HEK293T (cell line): ENCODE measurements around the gene ADAM22.

ENCODE experiments used
- CTCF ChIA-PET: fragments of 350-600 bp; formaldehyde crosslinking; extraction: SDS; loops from one replicate; lab custom pipeline; 2021; ENCODE audit warnings: antibody characterized with exemption, inconsistent platforms; lab: Yijun Ruan, JAX
- POLR2A ChIA-PET: fragments of 350-600 bp; formaldehyde crosslinking; extraction: SDS; loops from one replicate; lab custom pipeline; 2020; ENCODE audit warnings: antibody characterized with exemption, inconsistent platforms; lab: Yijun Ruan, JAX
- DNase-seq: peaks from one replicate; pipeline ENCODE4 v3.0.0; 2012; ENCODE audit warnings: mixed read lengths; ENCODE audit errors: extremely low spot score
- ARNT ChIP-seq: fragments of 450-650 bp; IDR thresholded peaks from 2 replicates; pipeline ENCODE4 v1.6.1; 2017; ENCODE audit warnings: mild to moderate bottlenecking
- BHLHE40 ChIP-seq: fragments of 450-650 bp; IDR thresholded peaks from 2 replicates; pipeline ENCODE4 v1.6.1; 2016; ENCODE audit warnings: mild to moderate bottlenecking, moderate library complexity, borderline replicate concordance
- CTBP1 ChIP-seq: fragments of 450-650 bp; IDR thresholded peaks from 2 replicates; pipeline ENCODE4 v1.6.1; 2016; ENCODE audit warnings: borderline replicate concordance
- ELF4 ChIP-seq: fragments of 450-650 bp; IDR thresholded peaks from 2 replicates; pipeline ENCODE4 v1.6.1; 2017; ENCODE audit warnings: antibody characterized with exemption
- FOXA1 ChIP-seq: fragments of 450-650 bp; IDR thresholded peaks from 2 replicates; pipeline ENCODE4 v1.6.1; 2016; ENCODE audit warnings: mild to moderate bottlenecking
- FOXK2 ChIP-seq: fragments of 450-650 bp; IDR thresholded peaks from 2 replicates; pipeline ENCODE4 v1.6.1; 2016; ENCODE audit warnings: mild to moderate bottlenecking
- FOXM1 ChIP-seq: fragments of 450-650 bp; IDR thresholded peaks from 2 replicates; pipeline ENCODE4 v1.6.1; 2017; ENCODE audit warnings: mild to moderate bottlenecking, borderline replicate concordance
- HDGF ChIP-seq: fragments of 450-650 bp; IDR thresholded peaks from 2 replicates; pipeline ENCODE4 v1.6.1; 2017; ENCODE audit warnings: antibody characterized with exemption, borderline replicate concordance
- L3MBTL2 ChIP-seq: fragments of 450-650 bp; conservative IDR thresholded peaks from 2 replicates; pipeline ENCODE4 v1.6.1; 2016; ENCODE audit warnings: mild to moderate bottlenecking
- LEF1 ChIP-seq: fragments of 450-650 bp; IDR thresholded peaks from 2 replicates; pipeline ENCODE4 v1.6.1; 2017; ENCODE audit warnings: mild to moderate bottlenecking, borderline replicate concordance
- NFRKB ChIP-seq: fragments of 450-650 bp; IDR thresholded peaks from 2 replicates; pipeline ENCODE4 v1.6.1; 2016; ENCODE audit warnings: mild to moderate bottlenecking, moderate library complexity
- SP1 ChIP-seq: fragments of 450-650 bp; IDR thresholded peaks from 2 replicates; pipeline ENCODE4 v1.6.1; 2017
- SUZ12 ChIP-seq: fragments of 450-650 bp; IDR thresholded peaks from 2 replicates; pipeline ENCODE4 v1.6.1; 2016; ENCODE audit warnings: mild to moderate bottlenecking
- TARDBP ChIP-seq: fragments of 450-650 bp; IDR thresholded peaks from 2 replicates; pipeline ENCODE4 v1.6.1; 2016
- ZNF384 ChIP-seq: fragments of 450-650 bp; IDR thresholded peaks from 2 replicates; pipeline ENCODE4 v1.6.1; 2016
- TF ChIP-seq, protein P1 (sequence below): fragments of 450-650 bp; IDR thresholded peaks from 2 replicates; pipeline ENCODE4 v1.6.1; 2016

Gene ADAM22

GRCh38 chr7:88073626-88074025, 139.6 kb downstream of the ADAM22 start:
- CTCF ChIA-PET: no interaction called here
- TF ChIP-seq NFRKB: no peak
- no peak for TF ChIP-seq CTBP1
- no peak for TF ChIP-seq TARDBP
- no peak for TF ChIP-seq BHLHE40
- TF ChIP-seq, protein P1, sequence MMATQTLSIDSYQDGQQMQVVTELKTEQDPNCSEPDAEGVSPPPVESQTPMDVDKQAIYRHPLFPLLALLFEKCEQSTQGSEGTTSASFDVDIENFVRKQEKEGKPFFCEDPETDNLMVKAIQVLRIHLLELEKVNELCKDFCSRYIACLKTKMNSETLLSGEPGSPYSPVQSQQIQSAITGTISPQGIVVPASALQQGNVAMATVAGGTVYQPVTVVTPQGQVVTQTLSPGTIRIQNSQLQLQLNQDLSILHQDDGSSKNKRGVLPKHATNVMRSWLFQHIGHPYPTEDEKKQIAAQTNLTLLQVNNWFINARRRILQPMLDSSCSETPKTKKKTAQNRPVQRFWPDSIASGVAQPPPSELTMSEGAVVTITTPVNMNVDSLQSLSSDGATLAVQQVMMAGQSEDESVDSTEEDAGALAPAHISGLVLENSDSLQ: no peak
- no peak for TF ChIP-seq ELF4
- TF ChIP-seq FOXK2: no peak
- no peak for TF ChIP-seq FOXA1
- no peak for TF ChIP-seq ZNF384
- no peak for TF ChIP-seq SUZ12
- TF ChIP-seq ARNT: no peak
- TF ChIP-seq SP1: no peak
- TF ChIP-seq FOXM1: no peak
- TF ChIP-seq HDGF: no peak
- no peak for TF ChIP-seq L3MBTL2
- no peak for TF ChIP-seq LEF1
- POLR2A ChIA-PET: no interaction called here
- no peak for DNase-seq

- no peak for TF ChIP-seq SP1
- no peak for TF ChIP-seq FOXA1
- TF ChIP-seq ARNT: no peak
- no peak for TF ChIP-seq L3MBTL2
- no peak for TF ChIP-seq LEF1
- ChIA-PET POLR2A (no interaction called here), CTCF (no interaction called here)
- DNase-seq: no peak
Measured at GRCh38 chr7:88075216-88075615, 141.2 kb downstream of the ADAM22 start.

- ChIA-PET CTCF (no interaction called here), POLR2A (no interaction called here)
- TF ChIP-seq ARNT (no peak), FOXM1 (no peak), HDGF (no peak), FOXA1 (no peak), NFRKB (no peak), LEF1 (no peak), ELF4 (no peak), SUZ12 (no peak), BHLHE40 (no peak), ZNF384 (no peak), CTBP1 (no peak)
- TF ChIP-seq, protein P1: no peak
Measured at GRCh38 chr7:88083883-88084282, 149.8 kb downstream of the ADAM22 start.

GRCh38 chr7:88089561-88089960, 155.5 kb downstream of the ADAM22 start:
- ChIA-PET CTCF (no interaction called here), POLR2A (interaction anchor here (0.9 kb wide), 1 partner anchor 156 kb away, joined by 3 read pairs; the partner anchor contains the start of gene ADAM22)
- DNase-seq: no peak
- no peak for TF ChIP-seq TARDBP
- TF ChIP-seq ARNT: no peak
- no peak for TF ChIP-seq FOXM1
- no peak for TF ChIP-seq SP1
- TF ChIP-seq FOXK2: no peak

More at GRCh38 chr7:88083883-88084282, 149.8 kb downstream of the ADAM22 start:
- DNase-seq: no peak

GRCh38 chr7:88090240-88090639, 156.2 kb downstream of the ADAM22 start:
- ChIA-PET CTCF (no interaction called here), POLR2A (no interaction called here)
- TF ChIP-seq BHLHE40 (no peak), CTBP1 (no peak), NFRKB (no peak), L3MBTL2 (no peak), TARDBP (no peak), ZNF384 (no peak), SUZ12 (no peak), FOXM1 (no peak), ARNT (no peak), HDGF (no peak), LEF1 (no peak), SP1 (no peak), ELF4 (no peak)
- TF ChIP-seq, protein P1: no peak
- no peak for DNase-seq

DNA sequence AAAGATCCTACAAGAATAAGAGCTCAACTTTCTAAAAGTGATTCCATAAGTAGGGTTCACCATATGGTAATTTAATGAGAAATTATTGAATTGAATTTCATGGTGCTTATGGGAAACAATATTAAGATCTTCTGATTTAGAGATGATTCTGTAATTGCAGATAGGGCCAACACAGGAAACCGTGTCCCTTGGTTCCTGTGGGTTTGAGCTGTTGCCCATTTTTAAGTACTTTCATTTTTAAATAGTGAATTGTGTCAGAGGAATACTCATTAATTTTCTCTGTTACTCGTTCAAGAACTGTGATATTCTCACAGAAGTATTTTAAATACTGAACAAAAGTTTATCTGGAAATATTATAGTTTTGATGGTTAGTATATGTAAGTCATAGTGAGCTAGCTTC, 156.6 kb downstream of the ADAM22 start:
- TF ChIP-seq, protein P1: no peak
- no peak for TF ChIP-seq FOXA1
- TF ChIP-seq ARNT: no peak
- TF ChIP-seq BHLHE40: no peak
- no peak for TF ChIP-seq TARDBP
- TF ChIP-seq CTBP1: no peak
- TF ChIP-seq LEF1: no peak
- no peak for TF ChIP-seq L3MBTL2
- no peak for TF ChIP-seq ELF4
- no peak for TF ChIP-seq FOXM1
- TF ChIP-seq HDGF: no peak
- TF ChIP-seq NFRKB: no peak
- TF ChIP-seq FOXK2: no peak
- TF ChIP-seq SUZ12: no peak
- TF ChIP-seq ZNF384: no peak
- TF ChIP-seq SP1: no peak
- CTCF ChIA-PET: no interaction called here
- no peak for DNase-seq
- POLR2A ChIA-PET: no interaction called here
